SK-N-SH (cell line): ENCODE results near the gene IFNL4. TPM values are rescaled to one million over a fixed set of nuclear protein-coding genes. Genes with fewer than 3 reads are reported as not detected.
A peak's percentile ranks its signal among the peaks of the same experiment; 100 is the strongest.

Experiments used
- CTCF ChIA-PET: fragments of 300-600, 350-600 bp; formaldehyde crosslinking; extraction: SDS; loops from one replicate; lab custom pipeline; 2021; lab: Yijun Ruan, JAX
- POLR2A ChIA-PET: fragments of 350-600 bp; sonication (Branson Sonifier 250); formaldehyde crosslinking; extraction: SDS; loops from one replicate; lab custom pipeline; 2020; ENCODE audit warnings: antibody characterized with exemption, inconsistent platforms; lab: Yijun Ruan, JAX
- DNase-seq: peaks from one replicate; pipeline ENCODE4 v3.0.0; 2012
- H2AFZ ChIP-seq: fragments of 200-600 bp; sonication (generic); 2 replicates; pipeline ENCODE4 v1.8.1; 2016; ENCODE audit warnings: antibody characterized with exemption, mild to moderate bottlenecking, low read depth
- H3F3A ChIP-seq: fragments of 200-600 bp; sonication (generic); replicated peaks from 2 replicates; pipeline ENCODE3; 2016; ENCODE audit warnings: antibody characterized with exemption, mild to moderate bottlenecking; ENCODE audit not compliant: insufficient read depth
- H3K27ac ChIP-seq, 2 experiments: fragments of 200-500 bp in 1 of 2; fragments of 200-600 bp in 1 of 2; sonication (Bioruptor generic) in 1 of 2; sonication (generic), shearing (Covaris generic) in 1 of 2; 2 replicates each; pipeline versions ENCODE4 v1.5.1 to v1.6.1; 2014 to 2016; ENCODE audit warnings: low read depth in 2 of 2, inconsistent platforms in 1 of 2, low read length in 1 of 2, mild to moderate bottlenecking in 1 of 2, mixed read lengths in 1 of 2
- H3K27me3 ChIP-seq: fragments of 200-600 bp; sonication (generic), shearing (Covaris generic); 2 replicates; pipeline ENCODE4 v1.6.1; 2016; ENCODE audit warnings: mixed run types; ENCODE audit not compliant: insufficient read depth
- H3K36me3 ChIP-seq, 2 experiments: fragments of 200-500 bp in 1 of 2; fragments of 200-600 bp in 1 of 2; sonication (Bioruptor generic) in 1 of 2; sonication (generic) in 1 of 2; replicated peaks in 1 of 2; 2 replicates each; pipeline versions ENCODE3 to v1.5.1; 2014 to 2016; ENCODE audit warnings: low read length in 1 of 2, mild to moderate bottlenecking in 1 of 2; ENCODE audit not compliant: insufficient read depth in 2 of 2, control insufficient read depth in 1 of 2
- H3K4me1 ChIP-seq, 2 experiments: fragments of 200-500 bp in 1 of 2; fragments of 200-600 bp in 1 of 2; sonication (Bioruptor generic) in 1 of 2; sonication (generic), shearing (Covaris generic) in 1 of 2; 2 replicates each; pipeline versions ENCODE4 v1.5.1 to v1.6.1; 2014 to 2016; ENCODE audit warnings: low read depth in 1 of 2, low read length in 1 of 2, mixed run types in 1 of 2; ENCODE audit not compliant: insufficient read depth in 2 of 2, control insufficient read depth in 1 of 2
- H3K4me2 ChIP-seq: fragments of 200-600 bp; sonication (generic), shearing (Covaris generic); 2 replicates; pipeline ENCODE4 v1.6.1; 2017; ENCODE audit warnings: mixed run types
- H3K4me3 ChIP-seq, 2 experiments: fragments of 200-500 bp in 1 of 2; fragments of 200-600 bp in 1 of 2; sonication (Bioruptor generic) in 1 of 2; sonication (generic), shearing (Covaris generic) in 1 of 2; 2 replicates each; pipeline versions ENCODE4 v1.5.1 to v1.8.1; 2014 to 2016; ENCODE audit warnings: low read depth in 2 of 2, inconsistent platforms in 1 of 2, low read length in 1 of 2, mild to moderate bottlenecking in 1 of 2, mixed read lengths in 1 of 2, moderate library complexity in 1 of 2
- H3K79me2 ChIP-seq: fragments of 200-600 bp; sonication (generic); 2 replicates; pipeline ENCODE4 v1.8.1; 2017; ENCODE audit warnings: mild to moderate bottlenecking; ENCODE audit not compliant: insufficient read depth
- H3K9ac ChIP-seq: fragments of 200-600 bp; sonication (generic); 2 replicates; pipeline ENCODE4 v1.6.1; 2017; ENCODE audit warnings: mixed run types
- H3K9me2 ChIP-seq: fragments of 200-600 bp; sonication (generic); 2 replicates; pipeline ENCODE4 v1.6.1; 2017; ENCODE audit warnings: mixed run types
- H3K9me3 ChIP-seq: fragments of 200-600 bp; sonication (generic); 2 replicates; pipeline ENCODE4 v1.6.1; 2017; ENCODE audit warnings: mixed run types, mild to moderate bottlenecking, moderate library complexity
- H4K20me1 ChIP-seq: fragments of 200-600 bp; sonication (generic); 2 replicates; pipeline ENCODE4 v1.6.1; 2017; ENCODE audit warnings: mild to moderate bottlenecking, mixed run types; ENCODE audit not compliant: insufficient read depth
- ELF1 ChIP-seq: IDR thresholded peaks from 2 replicates; pipeline ENCODE4 v1.4.0; 2012
- EZH2phosphoT487 ChIP-seq: fragments of 200-600 bp; sonication (generic); IDR thresholded peaks from 2 replicates; pipeline ENCODE4 v1.6.1; 2017; ENCODE audit warnings: low read depth, mixed run types, mild to moderate bottlenecking, antibody characterized with exemption, moderate library complexity, borderline replicate concordance
- FOXJ3 ChIP-seq: sonication (generic); formaldehyde crosslinking; IDR thresholded peaks from 2 replicates; pipeline ENCODE4 v1.5.1; 2020; ENCODE audit warnings: mild to moderate bottlenecking, missing genetic modification reagents
- GABPA ChIP-seq: IDR thresholded peaks from 2 replicates; pipeline ENCODE4 v1.4.0; 2012; ENCODE audit warnings: low read depth, mild to moderate bottlenecking
- JUND ChIP-seq: IDR thresholded peaks from 2 replicates; pipeline ENCODE4 v1.4.0; 2012
- MEF2A ChIP-seq: IDR thresholded peaks from 2 replicates; pipeline ENCODE4 v1.4.0; 2012; ENCODE audit warnings: low read depth, borderline replicate concordance
- RAD21 ChIP-seq: IDR thresholded peaks from 2 replicates; pipeline ENCODE4 v1.6.1; 2012; ENCODE audit warnings: mild to moderate bottlenecking, low read length
- RFX5 ChIP-seq: IDR thresholded peaks from 2 replicates; pipeline ENCODE4 v1.6.1; 2012; ENCODE audit warnings: mild to moderate bottlenecking, improper control_type of control experiment, low read length
- RXRA ChIP-seq: IDR thresholded peaks from 2 replicates; pipeline ENCODE4 v1.4.0; 2012; ENCODE audit warnings: low read depth, mild to moderate bottlenecking, borderline replicate concordance
- SIN3A ChIP-seq: IDR thresholded peaks from 2 replicates; pipeline ENCODE4 v1.6.1; 2012; ENCODE audit warnings: low read depth, mild to moderate bottlenecking, low read length, moderate library complexity, borderline replicate concordance
- YY1 ChIP-seq: IDR thresholded peaks from 2 replicates; pipeline ENCODE4 v1.4.0; 2012; ENCODE audit warnings: low read depth, mild to moderate bottlenecking
- WGBS: methylation state at CpG from one replicate; pipeline ENCODE4 v1.1.6; 2017; ENCODE audit warnings: low lambda C conversion rate; 5-methylcytosine and 5-hydroxymethylcytosine counted together
- polyA plus RNA-seq, 3 experiments: library from polyadenylated mRNA; depleted of rRNA; stranded (reverse); fragments of >200 nt; gene quantifications; 2 replicates each; pipeline ENCODE4 v1.2.3, GENCODE V29; 2012
- TF ChIP-seq, protein P1 (sequence below): IDR thresholded peaks from 2 replicates; pipeline ENCODE4 v1.4.0; 2012; ENCODE audit warnings: low read depth
- TF ChIP-seq, protein P2 (sequence below): IDR thresholded peaks from 2 replicates; pipeline ENCODE4; 2012
- TF ChIP-seq, protein P3 (sequence below): IDR thresholded peaks from 2 replicates; pipeline ENCODE4 v1.6.1; 2012; ENCODE audit warnings: mild to moderate bottlenecking, low read depth, low read length, moderate library complexity
- TF ChIP-seq, protein P4 (sequence below): fragments of 150-350 bp; IDR thresholded peaks from 2 replicates; pipeline ENCODE4 v1.6.1; 2016; ENCODE audit warnings: mild to moderate bottlenecking, low read depth, low read length
- TF ChIP-seq, protein P5 (sequence below): fragments of 200-600 bp; sonication (generic); IDR thresholded peaks from 2 replicates; pipeline ENCODE4 v1.6.1; 2017; ENCODE audit warnings: antibody characterized with exemption, mild to moderate bottlenecking, moderate library complexity
- TF ChIP-seq, protein P6 (sequence below): fragments of 150-350 bp; IDR thresholded peaks from 2 replicates; pipeline ENCODE4 v1.6.1; 2017; ENCODE audit warnings: antibody characterized with exemption, low read length, low read depth, borderline replicate concordance
- TF ChIP-seq, protein P7 (sequence below): IDR thresholded peaks from 2 replicates; pipeline ENCODE4 v1.4.0; 2012; ENCODE audit warnings: low read depth, borderline replicate concordance

The IFNL4 gene
- polyA plus RNA-seq, 1 of the 3 experiments (the other 2 are of a cell fraction), result not detected

DNA sequence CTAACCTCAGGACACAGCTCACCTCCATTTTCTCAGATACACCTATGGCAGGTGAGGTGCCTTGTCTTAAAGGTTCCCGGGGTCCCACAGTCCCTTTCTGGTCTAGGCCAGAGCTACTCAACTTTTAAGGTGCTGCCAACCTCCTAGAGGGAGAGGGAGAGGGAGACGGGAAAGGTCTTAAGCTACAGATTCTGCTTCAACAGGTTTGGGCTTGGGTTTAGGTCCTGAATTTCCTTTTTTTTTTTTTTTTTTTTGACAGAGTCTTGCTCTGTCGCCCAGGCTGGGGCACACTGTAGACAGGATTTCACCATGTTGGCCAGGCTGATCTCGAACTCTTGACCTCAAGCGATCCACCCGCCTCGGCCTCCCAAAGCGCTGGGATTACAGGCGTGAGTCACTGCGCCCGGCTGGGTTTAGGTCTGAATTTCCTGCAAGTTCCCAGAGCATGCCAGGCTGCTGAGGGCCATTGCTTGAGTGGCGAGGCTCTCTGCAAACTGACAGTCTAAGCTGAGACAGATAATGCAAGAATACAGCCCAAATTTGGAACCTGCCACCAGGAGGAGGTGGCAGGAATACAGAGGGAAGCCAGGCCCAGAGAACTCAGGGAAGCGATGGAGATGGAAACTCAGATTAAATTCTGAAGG is 36.8 kb downstream of the IFNL4 start:
- Histone ChIP-seq H3K79me2 (no peaks in the 10 kb centered on the region), H3K9me3 (no peaks in the 10 kb centered on the region), H3K27ac (no peak overlapping the region), H3K9me2 (no peaks in the 10 kb centered on the region)
- CTCF ChIA-PET, result interaction anchor here (1.1 to 1.9 kb wide), 3 partner anchors 9 to 117 kb away, joined by 3 to 7 read pairs (median 4); no protein-coding TSS in a partner anchor
- TF ChIP-seq, protein P1, sequence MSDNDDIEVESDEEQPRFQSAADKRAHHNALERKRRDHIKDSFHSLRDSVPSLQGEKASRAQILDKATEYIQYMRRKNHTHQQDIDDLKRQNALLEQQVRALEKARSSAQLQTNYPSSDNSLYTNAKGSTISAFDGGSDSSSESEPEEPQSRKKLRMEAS, result no peak
- TF ChIP-seq ELF1 (no peak), SIN3A (no peak), RAD21 (no peak), MEF2A (no peak), RXRA (no peak), FOXJ3 (CRISPR knock-in tag) (no peak), JUND (no peak), GABPA (no peak), RFX5 (no peak), EZH2phosphoT487 (no peak), YY1 (no peak)
- TF ChIP-seq, protein P2, sequence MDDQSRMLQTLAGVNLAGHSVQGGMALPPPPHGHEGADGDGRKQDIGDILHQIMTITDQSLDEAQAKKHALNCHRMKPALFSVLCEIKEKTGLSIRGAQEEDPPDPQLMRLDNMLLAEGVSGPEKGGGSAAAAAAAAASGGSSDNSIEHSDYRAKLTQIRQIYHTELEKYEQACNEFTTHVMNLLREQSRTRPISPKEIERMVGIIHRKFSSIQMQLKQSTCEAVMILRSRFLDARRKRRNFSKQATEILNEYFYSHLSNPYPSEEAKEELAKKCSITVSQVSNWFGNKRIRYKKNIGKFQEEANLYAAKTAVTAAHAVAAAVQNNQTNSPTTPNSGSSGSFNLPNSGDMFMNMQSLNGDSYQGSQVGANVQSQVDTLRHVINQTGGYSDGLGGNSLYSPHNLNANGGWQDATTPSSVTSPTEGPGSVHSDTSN, result no peak
- TF ChIP-seq, protein P3, sequence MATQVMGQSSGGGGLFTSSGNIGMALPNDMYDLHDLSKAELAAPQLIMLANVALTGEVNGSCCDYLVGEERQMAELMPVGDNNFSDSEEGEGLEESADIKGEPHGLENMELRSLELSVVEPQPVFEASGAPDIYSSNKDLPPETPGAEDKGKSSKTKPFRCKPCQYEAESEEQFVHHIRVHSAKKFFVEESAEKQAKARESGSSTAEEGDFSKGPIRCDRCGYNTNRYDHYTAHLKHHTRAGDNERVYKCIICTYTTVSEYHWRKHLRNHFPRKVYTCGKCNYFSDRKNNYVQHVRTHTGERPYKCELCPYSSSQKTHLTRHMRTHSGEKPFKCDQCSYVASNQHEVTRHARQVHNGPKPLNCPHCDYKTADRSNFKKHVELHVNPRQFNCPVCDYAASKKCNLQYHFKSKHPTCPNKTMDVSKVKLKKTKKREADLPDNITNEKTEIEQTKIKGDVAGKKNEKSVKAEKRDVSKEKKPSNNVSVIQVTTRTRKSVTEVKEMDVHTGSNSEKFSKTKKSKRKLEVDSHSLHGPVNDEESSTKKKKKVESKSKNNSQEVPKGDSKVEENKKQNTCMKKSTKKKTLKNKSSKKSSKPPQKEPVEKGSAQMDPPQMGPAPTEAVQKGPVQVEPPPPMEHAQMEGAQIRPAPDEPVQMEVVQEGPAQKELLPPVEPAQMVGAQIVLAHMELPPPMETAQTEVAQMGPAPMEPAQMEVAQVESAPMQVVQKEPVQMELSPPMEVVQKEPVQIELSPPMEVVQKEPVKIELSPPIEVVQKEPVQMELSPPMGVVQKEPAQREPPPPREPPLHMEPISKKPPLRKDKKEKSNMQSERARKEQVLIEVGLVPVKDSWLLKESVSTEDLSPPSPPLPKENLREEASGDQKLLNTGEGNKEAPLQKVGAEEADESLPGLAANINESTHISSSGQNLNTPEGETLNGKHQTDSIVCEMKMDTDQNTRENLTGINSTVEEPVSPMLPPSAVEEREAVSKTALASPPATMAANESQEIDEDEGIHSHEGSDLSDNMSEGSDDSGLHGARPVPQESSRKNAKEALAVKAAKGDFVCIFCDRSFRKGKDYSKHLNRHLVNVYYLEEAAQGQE, result no peak
- TF ChIP-seq, protein P4, sequence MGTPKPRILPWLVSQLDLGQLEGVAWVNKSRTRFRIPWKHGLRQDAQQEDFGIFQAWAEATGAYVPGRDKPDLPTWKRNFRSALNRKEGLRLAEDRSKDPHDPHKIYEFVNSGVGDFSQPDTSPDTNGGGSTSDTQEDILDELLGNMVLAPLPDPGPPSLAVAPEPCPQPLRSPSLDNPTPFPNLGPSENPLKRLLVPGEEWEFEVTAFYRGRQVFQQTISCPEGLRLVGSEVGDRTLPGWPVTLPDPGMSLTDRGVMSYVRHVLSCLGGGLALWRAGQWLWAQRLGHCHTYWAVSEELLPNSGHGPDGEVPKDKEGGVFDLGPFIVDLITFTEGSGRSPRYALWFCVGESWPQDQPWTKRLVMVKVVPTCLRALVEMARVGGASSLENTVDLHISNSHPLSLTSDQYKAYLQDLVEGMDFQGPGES, result no peak
- TF ChIP-seq, protein P5, sequence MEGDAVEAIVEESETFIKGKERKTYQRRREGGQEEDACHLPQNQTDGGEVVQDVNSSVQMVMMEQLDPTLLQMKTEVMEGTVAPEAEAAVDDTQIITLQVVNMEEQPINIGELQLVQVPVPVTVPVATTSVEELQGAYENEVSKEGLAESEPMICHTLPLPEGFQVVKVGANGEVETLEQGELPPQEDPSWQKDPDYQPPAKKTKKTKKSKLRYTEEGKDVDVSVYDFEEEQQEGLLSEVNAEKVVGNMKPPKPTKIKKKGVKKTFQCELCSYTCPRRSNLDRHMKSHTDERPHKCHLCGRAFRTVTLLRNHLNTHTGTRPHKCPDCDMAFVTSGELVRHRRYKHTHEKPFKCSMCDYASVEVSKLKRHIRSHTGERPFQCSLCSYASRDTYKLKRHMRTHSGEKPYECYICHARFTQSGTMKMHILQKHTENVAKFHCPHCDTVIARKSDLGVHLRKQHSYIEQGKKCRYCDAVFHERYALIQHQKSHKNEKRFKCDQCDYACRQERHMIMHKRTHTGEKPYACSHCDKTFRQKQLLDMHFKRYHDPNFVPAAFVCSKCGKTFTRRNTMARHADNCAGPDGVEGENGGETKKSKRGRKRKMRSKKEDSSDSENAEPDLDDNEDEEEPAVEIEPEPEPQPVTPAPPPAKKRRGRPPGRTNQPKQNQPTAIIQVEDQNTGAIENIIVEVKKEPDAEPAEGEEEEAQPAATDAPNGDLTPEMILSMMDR, result no peak
- TF ChIP-seq, protein P6, sequence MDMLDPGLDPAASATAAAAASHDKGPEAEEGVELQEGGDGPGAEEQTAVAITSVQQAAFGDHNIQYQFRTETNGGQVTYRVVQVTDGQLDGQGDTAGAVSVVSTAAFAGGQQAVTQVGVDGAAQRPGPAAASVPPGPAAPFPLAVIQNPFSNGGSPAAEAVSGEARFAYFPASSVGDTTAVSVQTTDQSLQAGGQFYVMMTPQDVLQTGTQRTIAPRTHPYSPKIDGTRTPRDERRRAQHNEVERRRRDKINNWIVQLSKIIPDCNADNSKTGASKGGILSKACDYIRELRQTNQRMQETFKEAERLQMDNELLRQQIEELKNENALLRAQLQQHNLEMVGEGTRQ, result no peak
- TF ChIP-seq, protein P7, sequence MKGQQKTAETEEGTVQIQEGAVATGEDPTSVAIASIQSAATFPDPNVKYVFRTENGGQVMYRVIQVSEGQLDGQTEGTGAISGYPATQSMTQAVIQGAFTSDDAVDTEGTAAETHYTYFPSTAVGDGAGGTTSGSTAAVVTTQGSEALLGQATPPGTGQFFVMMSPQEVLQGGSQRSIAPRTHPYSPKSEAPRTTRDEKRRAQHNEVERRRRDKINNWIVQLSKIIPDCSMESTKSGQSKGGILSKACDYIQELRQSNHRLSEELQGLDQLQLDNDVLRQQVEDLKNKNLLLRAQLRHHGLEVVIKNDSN, result no peak
- TF ChIP-seq, all 33 proteins: peak for 0
- Histone ChIP-seq H3K4me3 (no peak overlapping the region), H4K20me1 (no peaks in the 10 kb centered on the region), H3K27me3 (no peaks in the 10 kb centered on the region), H3K36me3 (no peaks in the 10 kb centered on the region), H2AFZ (no peak overlapping the region), H3K4me2 (no peak overlapping the region), H3K4me1 (no peaks in the 10 kb centered on the region), H3K9ac (no peak overlapping the region), H3F3A (no peaks in the 10 kb centered on the region)
- POLR2A ChIA-PET, result no interaction called here
- WGBS, result 73% methylated on average over 13 of the region's 13 CpGs
- DNase-seq, result peak; percentile 13
